IPS-20b (cell line): ENCODE measurements around the gene FASLG.
"Not testable (repeated sequence)": the region's sequence is repeated elsewhere in the genome, so short reads cannot be mapped to it uniquely, and the experiment has no call there.

Source experiments
- H3K27ac ChIP-seq: one replicate; pipeline ENCODE4 v1.5.1; 2013; ENCODE audit warnings: low read length
- H3K27me3 ChIP-seq: 2 replicates; pipeline ENCODE4 v1.6.1; 2013; ENCODE audit warnings: mild to moderate bottlenecking, low read length, inconsistent platforms; ENCODE audit not compliant: insufficient read depth
- H3K36me3 ChIP-seq: 2 replicates; pipeline ENCODE4 v1.6.1; 2013; ENCODE audit warnings: low read depth, mild to moderate bottlenecking, inconsistent platforms, low read length, moderate library complexity; ENCODE audit not compliant: insufficient read depth
- H3K4me1 ChIP-seq: 2 replicates; pipeline ENCODE4 v1.6.1; 2013; ENCODE audit warnings: mild to moderate bottlenecking, control low read depth, inconsistent platforms, low read length, moderate library complexity; ENCODE audit not compliant: insufficient read depth
- H3K4me3 ChIP-seq: 2 replicates; pipeline ENCODE4 v1.5.1; 2013; ENCODE audit warnings: mild to moderate bottlenecking, low read length, inconsistent platforms
- H3K9ac ChIP-seq: 2 replicates; pipeline ENCODE4 v1.6.1; 2013; ENCODE audit warnings: low read depth, mild to moderate bottlenecking, inconsistent platforms, low read length, moderate library complexity
- H3K9me3 ChIP-seq: 2 replicates; pipeline ENCODE4 v1.6.1; 2013; ENCODE audit warnings: mild to moderate bottlenecking, low read depth, low read length, inconsistent platforms; ENCODE audit not compliant: insufficient read depth

Gene FASLG

DNA sequence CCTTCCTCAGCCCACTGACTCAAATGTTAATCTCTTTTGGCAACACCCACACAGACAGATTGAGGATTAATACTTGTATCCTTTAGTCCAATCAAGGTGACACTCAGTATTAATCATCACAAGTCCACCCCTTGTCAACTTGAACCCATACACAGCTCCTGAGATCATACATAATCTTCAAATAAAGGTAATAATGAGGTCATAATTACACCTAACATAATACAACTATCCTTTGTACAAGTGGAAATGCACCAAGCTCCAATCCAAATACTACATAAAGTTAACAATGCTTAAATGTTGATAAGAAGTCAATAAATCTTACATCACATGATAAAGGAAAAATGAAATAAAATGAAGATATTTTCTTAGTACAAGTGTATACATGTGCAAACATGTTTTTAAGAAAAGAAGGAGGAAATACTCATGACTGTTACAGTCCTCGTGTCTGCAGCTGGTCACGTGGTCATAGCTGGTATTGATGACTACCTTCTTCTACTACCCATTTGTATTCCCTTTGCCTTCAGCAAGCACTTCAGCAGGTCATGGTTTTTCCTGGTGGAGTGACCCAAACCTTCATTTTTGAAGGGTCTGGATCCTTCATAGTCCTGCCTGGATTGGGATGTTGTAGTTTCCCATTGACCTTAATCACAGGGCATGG, 29.7 kb downstream of the FASLG start:
- not testable (repeated sequence) for H3K27ac ChIP-seq, H3K36me3 ChIP-seq, H3K9me3 ChIP-seq, H3K9ac ChIP-seq, H3K4me3 ChIP-seq, H3K4me1 ChIP-seq, H3K27me3 ChIP-seq

DNA sequence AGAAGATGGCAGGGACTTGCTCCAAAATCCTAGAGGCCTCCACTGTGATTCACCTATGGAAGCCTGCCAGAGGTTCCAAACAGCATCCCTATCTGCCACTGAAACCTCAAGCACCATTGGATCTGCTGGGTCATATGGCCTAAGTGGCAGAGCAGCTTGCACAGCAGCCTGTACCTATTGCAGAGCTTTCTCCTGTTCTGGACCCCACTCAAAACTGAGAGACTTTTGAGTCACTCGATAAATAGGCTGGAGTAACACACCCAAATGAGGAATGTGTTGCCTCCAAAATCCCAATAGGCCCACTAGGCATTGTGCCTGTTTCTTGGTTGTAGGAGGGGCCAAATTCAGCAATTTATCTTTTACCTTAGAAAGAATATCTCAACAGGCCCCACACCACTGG, 32.0 kb downstream of the FASLG start:
- H3K27me3 ChIP-seq, H3K9me3 ChIP-seq, H3K9ac ChIP-seq, H3K4me3 ChIP-seq, H3K36me3 ChIP-seq, H3K27ac ChIP-seq, H3K4me1 ChIP-seq: not testable (repeated sequence)

DNA sequence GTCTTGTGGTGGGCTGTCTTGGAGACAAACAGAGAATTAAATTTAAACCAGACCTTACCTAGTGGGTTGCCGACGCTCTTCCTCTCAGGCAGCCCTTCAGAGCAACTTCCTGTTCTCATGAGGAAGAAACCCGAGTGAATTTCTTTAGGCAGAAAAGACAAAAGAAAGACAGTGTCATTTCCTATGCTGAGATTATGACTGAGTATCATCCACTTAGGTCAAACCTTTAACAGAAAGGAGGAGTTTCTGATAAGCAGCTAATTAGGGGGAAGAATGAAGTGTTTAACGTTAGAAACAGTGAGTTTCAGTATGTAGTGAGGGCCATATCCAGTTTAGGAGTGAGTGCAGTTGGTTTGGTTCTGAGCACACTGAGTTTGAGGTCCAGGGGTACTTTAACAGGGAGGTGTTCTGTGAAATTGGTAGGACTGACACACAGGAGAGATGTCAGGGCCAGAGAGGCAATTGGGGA, 38.7 kb downstream of the FASLG start:
- Histone ChIP-seq H3K36me3 (no peaks in the 10 kb centered on the region), H3K9ac (no peak overlapping the region), H3K27me3 (no peaks in the 10 kb centered on the region), H3K27ac (no peak overlapping the region), H3K4me3 (no peak overlapping the region), H3K9me3 (no peaks in the 10 kb centered on the region), H3K4me1 (no peaks in the 10 kb centered on the region)

DNA sequence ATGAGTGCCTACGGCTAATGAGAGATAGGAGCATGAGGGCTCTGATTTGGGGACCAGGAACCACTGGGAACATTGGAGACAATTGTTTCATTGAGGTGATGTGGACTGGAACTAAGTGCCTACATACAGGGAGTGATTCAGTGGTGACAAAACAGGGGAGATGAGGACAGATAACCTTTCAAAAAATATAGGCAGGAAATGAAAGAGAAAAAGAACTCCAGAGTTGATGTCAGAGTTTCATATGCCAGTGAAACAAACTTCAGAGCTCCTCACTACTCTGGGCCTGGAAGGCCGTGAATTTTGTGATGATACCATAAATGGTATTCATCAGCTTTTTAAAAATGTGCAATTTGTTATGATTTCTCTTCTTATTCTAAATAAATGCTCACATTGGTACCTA, 39.3 kb downstream of the FASLG start:
- H3K9me3 ChIP-seq: no peaks in the 10 kb centered on the region
- H3K4me3 ChIP-seq: no peak overlapping the region
- H3K36me3 ChIP-seq: no peaks in the 10 kb centered on the region
- no peaks in the 10 kb centered on the region for H3K27me3 ChIP-seq
- H3K4me1 ChIP-seq: no peaks in the 10 kb centered on the region
- H3K9ac ChIP-seq: no peak overlapping the region
- H3K27ac ChIP-seq: no peak overlapping the region

DNA sequence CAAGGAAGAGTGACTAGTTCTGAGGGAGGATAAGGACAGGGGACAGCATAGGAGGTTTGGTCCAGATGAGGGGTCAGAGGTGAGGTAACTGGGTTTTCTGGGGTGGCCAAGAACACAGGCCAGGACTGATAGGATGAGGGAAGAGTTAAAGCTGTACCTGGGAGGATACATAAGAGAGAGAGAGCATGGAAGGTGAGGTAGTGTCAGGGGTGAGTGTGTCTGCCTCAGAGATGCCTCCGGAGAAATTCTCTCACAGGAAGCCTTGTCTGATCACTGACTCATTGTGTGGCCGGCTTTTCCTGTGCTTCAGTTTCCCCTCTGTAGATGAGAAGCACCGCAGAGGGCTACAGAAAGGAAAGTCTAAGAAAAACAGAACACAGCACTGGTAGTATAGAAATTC, 40.2 kb downstream of the FASLG start:
- Histone ChIP-seq H3K27me3 (no peaks in the 10 kb centered on the region), H3K4me1 (peaks cover 5% of the 10 kb centered on the region; the same call in 1 of the 2 replicates), H3K27ac (no peak overlapping the region), H3K4me3 (no peak overlapping the region), H3K36me3 (no peaks in the 10 kb centered on the region), H3K9me3 (no peaks in the 10 kb centered on the region), H3K9ac (no peak overlapping the region)

DNA sequence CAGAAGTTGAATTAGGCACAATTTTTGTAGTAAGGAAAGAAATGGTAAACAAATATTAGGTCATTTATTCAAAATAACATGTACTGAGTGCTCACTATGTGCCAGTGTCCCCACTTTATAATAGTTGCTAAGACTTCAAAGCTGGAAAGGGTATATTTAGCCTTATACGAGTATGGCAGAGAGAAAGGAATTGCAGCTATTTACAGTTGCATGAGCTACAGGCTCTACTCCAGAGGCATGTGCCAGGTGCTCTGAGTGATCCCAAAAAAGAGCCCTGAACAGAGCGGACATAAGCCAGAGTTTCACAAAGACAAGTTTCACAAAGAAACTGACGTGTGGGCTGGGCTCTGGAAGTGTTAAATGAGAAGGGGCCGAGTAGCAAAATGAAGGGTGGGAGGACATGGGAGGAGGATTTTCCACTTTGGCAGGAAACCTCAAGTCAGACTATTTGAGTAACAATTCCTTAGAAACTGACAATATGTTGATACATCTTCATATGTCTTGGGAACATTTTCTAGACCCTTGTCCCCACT, 40.9 kb downstream of the FASLG start:
- Histone ChIP-seq H3K9ac (no peak overlapping the region), H3K27me3 (no peaks in the 10 kb centered on the region), H3K4me1 (peaks cover 9% of the 10 kb centered on the region), H3K27ac (no peak overlapping the region), H3K9me3 (no peaks in the 10 kb centered on the region), H3K4me3 (no peak overlapping the region), H3K36me3 (no peaks in the 10 kb centered on the region)

DNA sequence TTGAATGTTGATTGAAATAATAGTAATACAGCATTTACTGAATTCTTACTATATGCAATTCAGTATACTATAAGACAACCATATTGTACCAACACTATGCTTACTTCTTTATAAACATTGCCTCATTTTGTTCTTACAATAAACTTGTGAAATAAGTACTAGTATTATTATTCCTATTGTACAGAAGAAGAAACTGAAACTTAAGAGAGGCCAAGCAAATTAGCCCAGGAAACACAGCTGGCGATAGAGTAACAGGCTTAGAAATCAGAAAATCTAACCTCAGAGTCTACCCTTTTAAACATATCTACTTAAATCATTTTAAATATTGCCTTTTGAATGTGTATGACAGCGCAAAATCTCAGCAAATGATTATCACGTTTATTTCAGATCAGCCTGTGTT, 41.7 kb downstream of the FASLG start:
- no peak overlapping the region for H3K9ac ChIP-seq
- H3K4me1 ChIP-seq: peaks cover 11% of the 10 kb centered on the region
- H3K9me3 ChIP-seq: no peaks in the 10 kb centered on the region
- no peaks in the 10 kb centered on the region for H3K36me3 ChIP-seq
- H3K4me3 ChIP-seq: no peak overlapping the region
- no peaks in the 10 kb centered on the region for H3K27me3 ChIP-seq
- H3K27ac ChIP-seq: no peak overlapping the region

DNA sequence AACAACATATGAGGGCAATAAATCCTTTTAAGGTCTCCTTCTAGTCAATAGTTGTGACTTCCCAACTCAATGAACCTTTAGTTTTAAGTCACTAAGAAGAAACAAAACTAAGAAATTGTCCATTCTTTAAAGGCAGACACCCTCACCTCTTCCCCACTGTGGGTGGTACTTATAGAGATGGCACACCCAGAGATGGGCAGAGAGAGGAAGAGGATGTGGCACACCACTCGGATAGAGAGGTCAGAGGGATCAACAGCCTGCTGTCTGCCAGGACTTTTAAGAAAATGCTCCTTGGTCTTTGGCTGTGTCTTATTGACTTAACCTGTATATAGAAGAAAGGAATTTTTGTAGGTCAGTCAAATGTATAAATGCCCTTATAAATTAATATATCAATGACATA, 45.1 kb downstream of the FASLG start:
- H3K27ac ChIP-seq: no peak overlapping the region
- H3K4me1 ChIP-seq: peaks cover 15% of the 10 kb centered on the region
- no peaks in the 10 kb centered on the region for H3K27me3 ChIP-seq
- H3K4me3 ChIP-seq: peak overlapping the region; percentile 7; the same call in 1 of the 2 replicates
- H3K9me3 ChIP-seq: no peaks in the 10 kb centered on the region
- no peaks in the 10 kb centered on the region for H3K36me3 ChIP-seq
- H3K9ac ChIP-seq: no peak overlapping the region

DNA sequence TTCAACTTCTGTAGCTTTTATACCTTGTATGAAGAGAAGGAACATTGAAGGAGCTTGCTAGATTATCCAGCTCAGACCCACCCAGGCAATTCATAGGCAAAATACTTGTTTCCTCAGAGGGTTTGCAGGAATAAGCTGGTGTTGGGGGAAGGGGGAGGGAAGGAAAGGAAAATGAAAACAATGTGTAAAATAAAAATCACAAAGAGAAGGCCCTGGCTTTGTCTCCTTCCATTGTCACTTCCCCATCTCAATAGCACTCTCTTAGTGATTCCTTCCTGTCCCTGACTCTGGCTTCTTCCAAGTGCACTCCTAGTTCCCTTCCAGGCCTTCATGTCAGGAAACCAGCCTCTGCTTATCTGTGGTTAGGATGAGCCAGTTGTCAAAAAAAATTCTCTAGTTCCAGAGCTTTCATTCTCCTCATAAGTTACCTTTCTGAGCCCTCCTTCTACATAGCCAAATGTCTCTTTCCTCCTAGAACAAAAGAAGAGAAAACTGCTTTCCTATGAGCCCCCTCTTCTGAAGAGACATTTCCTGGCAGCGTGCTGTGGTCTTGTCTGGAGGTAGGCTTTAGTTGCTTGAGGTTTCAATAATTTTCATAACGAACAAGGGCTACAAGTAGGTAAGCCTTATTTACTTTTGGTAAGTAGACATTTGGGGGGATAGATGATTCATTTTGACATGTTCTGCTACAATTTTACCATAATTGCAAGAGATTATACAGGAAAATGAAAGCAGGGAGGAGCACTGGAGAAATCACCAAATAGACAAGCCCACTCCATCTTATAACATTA, 45.7 kb downstream of the FASLG start:
- no peaks in the 10 kb centered on the region for H3K36me3 ChIP-seq
- H3K27me3 ChIP-seq: no peaks in the 10 kb centered on the region
- peaks cover 15% of the 10 kb centered on the region for H3K4me1 ChIP-seq
- no peak overlapping the region for H3K9ac ChIP-seq
- peak overlapping the region; percentile 7; the same call in 1 of the 2 replicates for H3K4me3 ChIP-seq
- H3K9me3 ChIP-seq: no peaks in the 10 kb centered on the region
- H3K27ac ChIP-seq: peak overlapping the region; percentile 36

DNA sequence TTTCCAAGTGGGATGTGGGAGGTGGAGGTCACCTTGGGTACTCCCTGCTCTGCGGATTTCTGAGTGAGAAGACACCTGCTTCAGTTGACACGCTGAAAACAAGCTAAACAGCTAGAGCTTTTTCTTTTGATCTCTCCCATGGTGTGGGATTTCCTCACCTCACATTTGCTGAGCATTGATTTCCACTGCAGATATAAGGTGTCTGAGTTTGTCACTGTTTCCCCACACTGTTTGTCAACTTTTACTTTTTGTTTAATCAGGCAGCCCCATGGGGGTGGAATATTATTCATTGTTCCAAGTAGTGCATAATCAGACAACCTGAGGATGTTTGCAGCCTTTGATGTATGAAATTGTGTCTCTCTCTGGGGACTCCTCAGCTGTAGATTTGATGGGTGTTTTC, 49.5 kb downstream of the FASLG start:
- peaks cover 15% of the 10 kb centered on the region for H3K4me1 ChIP-seq
- no peak overlapping the region for H3K4me3 ChIP-seq
- no peaks in the 10 kb centered on the region for H3K36me3 ChIP-seq
- H3K27me3 ChIP-seq: no peaks in the 10 kb centered on the region
- H3K9me3 ChIP-seq: no peaks in the 10 kb centered on the region
- no peak overlapping the region for H3K27ac ChIP-seq
- no peak overlapping the region for H3K9ac ChIP-seq

DNA sequence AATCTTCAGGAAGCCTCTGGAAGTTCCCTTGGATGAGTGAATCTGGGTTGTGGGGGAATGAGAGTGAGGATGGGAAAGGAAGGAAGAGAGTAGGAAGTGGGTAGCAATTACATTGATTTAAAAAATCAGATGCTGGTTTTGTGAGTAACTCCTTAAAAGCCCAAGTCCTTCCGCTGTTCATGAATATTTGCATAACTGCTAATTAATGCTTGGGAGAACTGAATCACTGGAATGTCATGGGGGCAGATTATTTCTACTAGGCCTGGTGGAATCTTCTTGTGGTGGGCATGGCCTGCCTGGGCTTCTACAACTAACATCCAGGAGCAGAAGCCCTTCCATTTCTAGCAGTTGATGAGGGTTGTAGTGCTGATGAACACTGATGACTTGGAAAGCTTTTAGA, 52.7 kb downstream of the FASLG start:
- Histone ChIP-seq H3K4me3 (no peak overlapping the region), H3K27me3 (no peaks in the 10 kb centered on the region), H3K4me1 (peaks cover 12% of the 10 kb centered on the region), H3K9me3 (no peaks in the 10 kb centered on the region), H3K36me3 (no peaks in the 10 kb centered on the region), H3K9ac (no peak overlapping the region), H3K27ac (no peak overlapping the region)

DNA sequence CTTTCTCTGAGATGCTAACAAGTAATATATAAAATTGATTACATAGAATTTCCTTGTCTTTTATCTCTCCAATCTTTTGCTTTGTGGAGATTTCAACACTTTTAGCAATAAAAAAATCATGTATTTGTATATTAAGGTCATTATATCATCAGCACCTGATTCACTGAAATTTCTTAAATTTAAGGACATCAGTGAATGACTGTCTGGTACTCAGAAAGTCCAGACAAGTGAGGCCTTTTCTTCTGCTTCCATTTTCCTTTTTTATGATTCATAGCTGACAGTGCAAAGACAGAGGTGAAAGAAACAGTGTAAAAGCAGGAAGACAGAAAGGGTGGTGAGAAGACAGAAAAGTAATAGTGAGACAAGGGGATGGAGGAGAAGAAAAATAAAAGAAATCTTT, 54.6 kb downstream of the FASLG start:
- Histone ChIP-seq H3K27ac (no peak overlapping the region), H3K36me3 (no peaks in the 10 kb centered on the region), H3K27me3 (no peaks in the 10 kb centered on the region), H3K4me1 (peaks cover 12% of the 10 kb centered on the region), H3K9me3 (no peaks in the 10 kb centered on the region), H3K9ac (peak overlapping the region; percentile 10; the same call in 1 of the 2 replicates), H3K4me3 (no peak overlapping the region)
